Measurements from ENCODE around the gene ABCC3. TPM values are rescaled to one million over a fixed set of nuclear protein-coding genes. Genes with fewer than 3 reads are reported as not detected.

ABCC3 gene
- total and polyA plus RNA-seq, 9 of the 15 experiments (the other 6 are each of a cell fraction or from before 2014, with no cell fraction given): 0.03 to 1.6 (median 0.42) TPM; not detected in 5

GRCh38 chr17:50719144-50719923 lies 84.7 kb downstream of the ABCC3 start, which contains the start of gene LUC7L3 (continued):
- TF ChIP-seq MGA (IDR thresholded peaks at IDR 0.05) (peak; percentile 98), ELF2 (CRISPR knock-in tag; IDR thresholded peaks at IDR 0.05) (0 out of 2 replicates have a peak, but pooled peaks have one; percentile 61), RBM17 (IDR thresholded peaks at IDR 0.05; ENCODE audit: borderline replicate concordance, low read depth, low read length) (no peak), UBTF (IDR thresholded peaks at IDR 0.05; ENCODE audit: borderline replicate concordance in 1 of 2, low read depth in 2 of 2, low read length in 2 of 2) (peak; percentile 49 to 69; a peak in 1 of 4 replicates), RBM25 (IDR thresholded peaks at IDR 0.05; ENCODE audit: low read depth, low read length, severe bottlenecking) (peak; percentile 83), BRF1 (IDR thresholded peaks at IDR 0.05; ENCODE audit: borderline replicate concordance, extremely low read depth, insufficient read length) (no peak), GATAD2A (IDR thresholded peaks at IDR 0.05) (0 out of 2 replicates have a peak, but pooled peaks have one; percentile 53), ZNF395 (CRISPR knock-in tag; IDR thresholded peaks at IDR 0.05) (peak; percentile 25; the same call in 1 of the 2 replicates), ATF1 (CRISPR knock-in tag; IDR thresholded peaks at IDR 0.05) (no peak; the same call in 1 of the 2 replicates), ATF1 (tag; IDR thresholded peaks at IDR 0.05) (peak; percentile 64), ZNF133 (CRISPR knock-in tag; IDR thresholded peaks at IDR 0.05) (0 out of 2 replicates have a peak, but pooled peaks have one; percentile 30), ZNF143 (CRISPR knock-in tag; IDR thresholded peaks at IDR 0.05) (peak; percentile 87)
